Hematopoietic multipotent progenitor cell (in vitro differentiated cells): Measurements from ENCODE around the gene PRRC2B. TPM values are rescaled to one million over a fixed set of nuclear protein-coding genes. Genes with fewer than 3 reads are reported as not detected.
A peak's percentile ranks its signal among the peaks of the same experiment; 100 is the strongest.

Experiments
- DNase-seq, 3 donors: peaks; one replicate each; pipeline ENCODE4 v3.0.0-alpha.2; 2011 to 2015; ENCODE audit warnings: low read depth in 2 of 3, low spot score in 2 of 3
- total RNA-seq: library from RNA; depleted of rRNA; stranded (reverse); fragments of >200 nt; gene quantifications from one replicate; pipeline ENCODE4 v1.2.3, GENCODE V29; 2012

The PRRC2B gene
- total RNA-seq, 1 donor, result 82.9 TPM

GRCh38 chr9:131406563-131407436, 12.9 kb downstream of the PRRC2B start:
- DNase-seq, result peak in 1 of 3 donors; percentile 34

DNA sequence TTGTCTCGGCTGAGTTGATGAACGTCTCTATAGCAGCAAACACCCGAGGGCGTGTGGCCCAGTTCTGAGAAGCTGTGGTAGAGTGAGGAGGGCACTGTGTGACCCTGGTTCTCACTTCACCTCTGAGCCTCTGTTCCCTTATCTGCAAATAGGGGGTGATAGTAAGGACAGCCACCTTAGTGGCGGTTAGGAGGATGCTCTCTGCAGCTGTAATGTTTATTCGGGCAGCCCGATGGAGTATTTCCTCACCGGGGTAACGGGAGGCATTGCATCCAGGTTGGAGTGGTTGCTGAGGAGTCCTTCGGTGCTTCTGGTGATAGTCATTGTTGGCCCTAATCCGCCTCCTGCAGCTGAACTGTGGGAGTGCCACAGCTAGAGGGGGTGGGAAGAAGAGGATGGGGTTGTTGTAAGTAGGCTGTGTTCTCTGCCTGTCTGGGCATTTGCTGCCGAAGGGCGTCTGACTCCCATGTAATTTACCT, 13.9 kb downstream of the PRRC2B start:
- no peak for DNase-seq

GRCh38 chr9:131409458-131409992, 15.6 kb downstream of the PRRC2B start:
- DNase-seq, result no peak

DNA sequence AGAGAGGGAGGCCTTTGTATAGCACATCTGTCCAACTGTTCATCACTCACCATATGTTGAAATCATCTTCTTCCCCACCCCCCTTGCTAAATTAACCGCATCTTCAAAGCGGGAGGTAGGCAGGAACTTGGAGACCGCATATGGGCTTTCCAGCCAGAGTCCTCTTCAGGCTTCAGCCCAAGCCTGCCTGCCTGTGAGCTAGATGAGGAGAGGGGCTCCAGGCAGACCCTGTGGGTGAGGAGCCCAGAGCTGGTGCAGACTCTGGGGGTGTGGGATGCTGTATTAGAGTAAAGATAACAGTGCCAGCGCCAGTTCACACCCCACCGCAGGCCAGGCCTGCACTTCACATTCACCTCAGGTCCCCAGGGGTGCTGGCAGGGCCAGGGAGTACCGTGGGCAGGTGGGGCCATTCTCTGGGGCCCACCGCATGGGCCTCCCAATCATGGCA, 16.2 kb downstream of the PRRC2B start:
- peak in 1 of 3 donors; percentile 40 for DNase-seq

GRCh38 chr9:131411719-131412681, 18.1 kb downstream of the PRRC2B start:
- no peak for DNase-seq

- DNase-seq, result no peak
Measured at GRCh38 chr9:131416509-131416908, 22.6 kb downstream of the PRRC2B start.

GRCh38 chr9:131417264-131418142, 23.6 kb downstream of the PRRC2B start:
- no peak for DNase-seq

- no peak for DNase-seq
Measured at GRCh38 chr9:131418143-131419025, 24.5 kb downstream of the PRRC2B start.

DNA sequence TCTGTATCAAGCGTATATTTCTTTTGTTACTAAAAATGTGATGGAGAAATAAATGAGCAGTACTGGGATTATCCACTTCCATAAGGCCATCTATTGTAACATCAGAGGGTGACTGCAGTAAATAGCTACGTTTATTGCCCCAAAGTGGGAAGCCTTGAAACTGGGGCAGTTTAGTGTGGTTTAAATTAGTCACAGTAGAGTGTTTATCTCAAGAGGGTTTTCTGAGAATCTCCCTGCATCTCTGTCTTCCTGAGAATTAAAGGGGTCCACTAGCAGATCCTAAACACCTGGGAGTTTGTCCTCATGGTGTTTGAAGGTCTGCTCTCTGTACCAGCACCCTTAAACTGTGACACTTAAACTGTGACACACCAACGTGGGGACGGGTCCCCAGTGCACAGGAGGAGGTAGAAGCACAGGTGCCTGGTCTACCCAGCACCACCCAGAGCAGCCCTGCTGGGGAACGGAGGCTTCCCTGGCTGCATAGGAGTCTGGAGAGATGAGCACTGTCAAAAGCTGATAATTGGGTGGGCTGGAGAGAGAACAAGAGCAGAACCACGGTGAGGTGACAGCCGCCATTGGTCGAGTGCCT, 25.2 kb downstream of the PRRC2B start:
- DNase-seq, result no peak

- no peak for DNase-seq
Measured at GRCh38 chr9:131419716-131420115, 25.8 kb downstream of the PRRC2B start.

- DNase-seq, result no peak
Measured at GRCh38 chr9:131420980-131421624, 27.2 kb downstream of the PRRC2B start.

DNA sequence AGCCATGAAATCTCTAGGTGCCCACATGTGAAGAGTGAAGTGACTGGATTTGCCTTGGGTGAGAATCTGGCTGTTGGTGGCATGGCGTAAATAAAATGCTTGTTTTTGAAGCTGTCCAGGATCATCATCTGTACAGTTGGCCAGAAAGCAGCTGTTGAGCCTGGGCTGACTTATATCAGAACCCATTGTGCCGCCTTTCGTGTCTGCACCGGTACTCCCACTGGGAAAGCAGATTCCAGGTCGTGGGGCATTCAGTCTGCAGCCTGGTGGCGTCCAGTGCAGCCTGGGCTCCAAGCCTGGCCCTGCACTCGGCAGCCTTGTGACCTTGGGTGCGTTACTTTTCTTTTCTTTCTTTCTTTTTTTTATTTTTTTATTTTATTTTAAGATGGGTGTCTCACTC, 27.8 kb downstream of the PRRC2B start:
- DNase-seq, result no peak

DNA sequence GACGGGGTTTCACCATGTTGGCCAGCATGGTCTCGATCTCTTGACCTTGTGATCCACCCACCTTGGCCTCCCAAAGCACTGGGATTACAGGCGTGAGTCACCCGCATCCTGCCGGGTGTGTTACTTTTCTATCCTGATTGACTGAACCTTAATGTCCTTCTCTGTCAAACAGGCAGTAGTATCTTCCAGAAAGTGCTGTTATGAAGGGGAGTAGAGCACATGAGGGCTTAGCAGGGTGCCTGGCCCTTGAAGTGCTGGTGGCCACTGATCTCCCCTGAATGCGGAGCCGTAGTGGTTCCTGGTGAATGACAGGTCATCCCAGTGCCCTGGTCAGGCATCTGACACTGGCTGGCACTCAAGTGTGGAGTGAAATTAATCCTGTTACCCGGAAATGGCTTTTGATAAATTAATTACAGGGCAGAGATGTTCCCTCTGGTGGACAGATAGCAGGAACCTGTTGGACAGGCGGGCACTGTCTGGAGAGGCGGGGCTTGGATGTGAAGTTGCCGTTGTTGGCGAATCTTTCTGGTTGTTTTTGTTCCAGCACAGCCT, 28.4 kb downstream of the PRRC2B start:
- DNase-seq, result peak in 1 of 3 donors; percentile 25

GRCh38 chr9:131423171-131423581, 29.3 kb downstream of the PRRC2B start:
- DNase-seq, result no peak

- no peak for DNase-seq
Measured at GRCh38 chr9:131426545-131426944, 32.7 kb downstream of the PRRC2B start.

DNA sequence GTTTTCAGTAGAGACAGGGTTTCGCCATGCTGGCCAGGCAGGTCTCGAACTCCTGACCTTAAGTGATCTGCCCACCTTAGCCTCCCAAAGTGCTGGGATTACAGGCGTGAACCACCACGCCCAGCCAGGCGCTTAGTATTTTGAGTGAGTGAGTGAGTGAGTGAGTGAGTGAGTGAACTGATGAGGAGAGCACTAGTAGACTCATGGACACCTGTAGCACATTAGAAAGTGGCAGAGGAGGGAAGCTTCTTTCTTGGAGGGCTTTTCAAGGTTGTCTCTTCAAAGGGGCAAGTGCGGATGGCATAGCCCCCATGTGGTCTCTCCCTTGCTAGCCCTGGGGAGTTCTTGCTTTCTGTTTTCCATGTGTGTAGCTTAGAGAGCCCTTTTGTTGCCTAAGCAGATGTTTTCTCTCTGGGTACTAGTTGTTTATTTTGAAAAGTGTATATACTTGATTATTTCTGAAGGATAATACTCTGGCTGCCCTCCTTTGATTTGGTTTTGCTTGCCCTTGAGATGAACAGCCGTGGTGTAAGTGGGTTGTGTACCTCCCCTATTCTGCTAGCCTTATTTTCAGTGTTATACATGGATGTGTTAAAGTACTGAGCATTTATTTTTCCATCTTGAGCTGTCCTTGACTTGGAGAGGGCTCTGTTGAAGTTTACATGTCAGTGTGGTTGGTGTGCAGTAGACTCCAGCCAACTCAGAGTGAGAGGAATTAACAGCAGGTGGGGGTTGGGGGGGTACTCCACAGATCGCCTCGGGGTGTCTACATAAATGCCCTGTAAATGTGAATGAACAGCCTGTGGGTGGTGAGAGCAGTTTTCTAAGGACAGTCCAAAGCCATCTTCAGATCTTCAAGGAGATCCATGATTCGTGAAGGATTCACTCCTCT, 35.5 kb downstream of the PRRC2B start:
- no peak for DNase-seq

DNA sequence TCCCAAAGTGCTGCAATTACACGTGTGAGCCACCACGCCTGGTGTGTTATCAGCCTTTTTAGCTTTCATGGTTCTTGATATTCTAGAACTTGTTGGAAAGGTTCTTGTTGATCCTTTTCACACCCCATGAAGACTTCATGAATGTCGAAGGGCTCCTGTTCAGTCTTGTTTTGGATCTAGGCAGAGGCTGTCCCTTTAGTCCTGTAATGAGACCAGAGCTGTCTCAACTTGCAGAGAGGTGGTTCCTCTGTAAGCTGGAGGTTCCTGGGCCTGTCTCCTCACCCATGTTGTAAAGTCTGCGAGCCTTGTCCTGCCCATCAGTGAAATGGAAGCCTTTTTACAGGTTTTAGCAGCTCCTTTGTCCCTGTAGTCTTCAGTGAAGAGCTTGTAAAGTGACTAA, 38.2 kb downstream of the PRRC2B start:
- DNase-seq, result no peak
